Measurements from ENCODE around the gene EIF2A. TPM values are rescaled to one million over a fixed set of nuclear protein-coding genes. Genes with fewer than 3 reads are reported as not detected.

The EIF2A gene
- 73.9 and 74.1 TPM in 2 replicates for total RNA-seq (2021)
- long read RNA-seq, transcript EIF2A-203 (14 exons, 2,198 nt), result major isoform, 353 of 484 reads
- long read RNA-seq, partial matches to known transcripts, result 71 of 484 reads
- long read RNA-seq, other reads (novel, unspliced or antisense), result 56 of 484 reads

DNA sequence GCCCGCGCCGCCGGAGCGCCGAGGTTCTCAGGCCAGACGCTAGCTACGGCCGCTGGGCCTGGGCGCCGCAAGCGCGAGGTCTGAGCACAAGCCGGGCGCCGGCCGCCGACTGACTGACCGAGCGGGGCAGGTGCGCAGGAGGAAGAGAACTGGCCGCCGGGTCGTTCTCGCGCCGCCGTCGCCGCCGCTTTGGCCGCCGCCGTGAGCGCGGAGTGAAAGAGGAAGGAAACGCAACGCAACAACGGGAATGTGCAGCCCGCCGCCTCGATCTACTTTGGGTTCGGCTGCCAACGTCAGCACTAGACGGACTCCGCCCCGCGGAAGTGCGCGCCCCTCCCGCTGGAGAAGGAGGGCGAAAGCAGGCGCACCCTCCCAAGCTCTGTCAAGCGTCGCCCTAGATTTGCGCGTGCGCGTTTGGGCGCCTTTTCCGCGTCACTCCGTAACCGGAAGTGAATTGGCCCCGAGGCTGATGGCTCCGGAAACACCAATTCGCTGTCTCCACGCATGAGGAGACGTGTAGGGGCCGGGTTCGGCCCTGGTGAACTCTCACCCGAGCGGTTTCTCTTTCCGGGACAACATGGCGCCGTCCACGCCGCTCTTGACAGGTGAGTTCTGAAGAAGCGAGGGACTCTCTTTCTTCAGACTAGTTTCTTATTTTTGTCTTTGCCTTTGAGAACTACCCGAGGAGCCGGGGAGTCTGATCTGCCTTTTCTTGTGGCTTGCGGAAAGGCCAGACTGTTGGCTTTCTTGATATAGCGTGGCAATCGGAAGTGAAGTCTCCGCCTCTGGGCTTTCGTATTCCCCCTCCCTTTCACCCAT is at the start of gene EIF2A, which contains the start of gene SERP1:
Gene EIF2A, plus strand, starts transcription at position 562 of the 819 bp plus-strand sequence. Its CDS starts 16 bp downstream, at position 578.
Gene SERP1, minus strand, starts transcription at position 271 of the 819 bp plus-strand sequence. CDS start 361 bp downstream, outside the sequence.
- no peaks in the 10 kb centered on the region for H3K23me2 ChIP-seq (ENCODE audit: insufficient read length, low read depth, low read length, poor library complexity, severe bottlenecking)
- TF ChIP-seq, protein P1, sequence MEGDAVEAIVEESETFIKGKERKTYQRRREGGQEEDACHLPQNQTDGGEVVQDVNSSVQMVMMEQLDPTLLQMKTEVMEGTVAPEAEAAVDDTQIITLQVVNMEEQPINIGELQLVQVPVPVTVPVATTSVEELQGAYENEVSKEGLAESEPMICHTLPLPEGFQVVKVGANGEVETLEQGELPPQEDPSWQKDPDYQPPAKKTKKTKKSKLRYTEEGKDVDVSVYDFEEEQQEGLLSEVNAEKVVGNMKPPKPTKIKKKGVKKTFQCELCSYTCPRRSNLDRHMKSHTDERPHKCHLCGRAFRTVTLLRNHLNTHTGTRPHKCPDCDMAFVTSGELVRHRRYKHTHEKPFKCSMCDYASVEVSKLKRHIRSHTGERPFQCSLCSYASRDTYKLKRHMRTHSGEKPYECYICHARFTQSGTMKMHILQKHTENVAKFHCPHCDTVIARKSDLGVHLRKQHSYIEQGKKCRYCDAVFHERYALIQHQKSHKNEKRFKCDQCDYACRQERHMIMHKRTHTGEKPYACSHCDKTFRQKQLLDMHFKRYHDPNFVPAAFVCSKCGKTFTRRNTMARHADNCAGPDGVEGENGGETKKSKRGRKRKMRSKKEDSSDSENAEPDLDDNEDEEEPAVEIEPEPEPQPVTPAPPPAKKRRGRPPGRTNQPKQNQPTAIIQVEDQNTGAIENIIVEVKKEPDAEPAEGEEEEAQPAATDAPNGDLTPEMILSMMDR (conservative IDR thresholded peaks at IDR 0.05), result no peak

More for the DNA sequence above, at the start of gene EIF2A, which contains the start of gene SERP1:
- H3K79me2 ChIP-seq (ENCODE audit: insufficient read depth, low read length), result peaks cover 19% of the 10 kb centered on the region; the same call in 1 of the 2 replicates
- no peak within 1 kb of the TSS for H3T11ph ChIP-seq (ENCODE audit: low read length)
- no peak within 1 kb of the TSS for H2AK5ac ChIP-seq (ENCODE audit: insufficient read length, low read length)
- no peaks in the 10 kb centered on the region for H3K9me3 ChIP-seq (ENCODE audit: control insufficient read depth, low read depth, low read length)
- WGBS (ENCODE audit: extremely low coverage, insufficient read length, low lambda C conversion rate), result no CpG with 5 or more reads among the region's 86 CpGs
- H3K27ac ChIP-seq (ENCODE audit: insufficient read length, low read depth, low read length), result no peak within 1 kb of the TSS
- Mint-ChIP-seq H3K4me1 (peaks cover 16 to 19% of the 10 kb centered on the region in 2 experiments), H3K36me3 (ENCODE audit: insufficient read depth in 1 of 3, low read depth in 3 of 3) (peaks cover 4 to 25% (median 16%) of the 10 kb centered on the region in 3 experiments; a peak in 6 of 7 replicates), H3K27me3 (ENCODE audit: low read depth) (no peaks in the 10 kb centered on the region; the same call in 1 of the 2 replicates), H3K4me3 (peak within 1 kb of the TSS; percentile 84 to 97), H3K27ac (peak within 1 kb of the TSS; percentile 90 to 98 (median 92)), H3K9me3 (no peaks in the 10 kb centered on the region; a peak in 1 of 5 replicates)
- no peaks in the 10 kb centered on the region for H4K20me1 ChIP-seq (ENCODE audit: control insufficient read depth, insufficient read depth, insufficient read length)
- DNase-seq, result peak; percentile 98
- H3K18ac ChIP-seq (ENCODE audit: insufficient read length, low read depth, low read length), result peak within 1 kb of the TSS; percentile 88
- no peaks in the 10 kb centered on the region for H3K79me1 ChIP-seq (ENCODE audit: insufficient read depth, low read depth, low read length, poor library complexity, severe bottlenecking)
- no peaks in the 10 kb centered on the region for H3K4me1 ChIP-seq (ENCODE audit: insufficient read depth, low read length)
- no peak within 1 kb of the TSS for H3K23ac ChIP-seq (ENCODE audit: insufficient read length, low read depth, low read length)
- H3K9ac ChIP-seq (ENCODE audit: extremely low read depth, insufficient read length, low read length), result peak within 1 kb of the TSS; percentile 90
- H2AFZ ChIP-seq (ENCODE audit: low read length), result no peak within 1 kb of the TSS
- peak within 1 kb of the TSS; percentile 5 for H4K91ac ChIP-seq (ENCODE audit: insufficient read length, low read depth, low read length)
- H3K27me3 ChIP-seq (ENCODE audit: insufficient read depth, low read length), result no peaks in the 10 kb centered on the region
- H2BK5ac ChIP-seq (ENCODE audit: insufficient read length, low read length), result no peak within 1 kb of the TSS
- H4K8ac ChIP-seq (replicated peaks; ENCODE audit: insufficient read length, low read depth, low read length), result no peak within 1 kb of the TSS
- no peak within 1 kb of the TSS for H2BK15ac ChIP-seq (ENCODE audit: low read depth, low read length)
- H3K4me2 ChIP-seq (ENCODE audit: insufficient read depth, insufficient read length, low read length), result peak within 1 kb of the TSS; percentile 86
- no peak within 1 kb of the TSS for H3K56ac ChIP-seq (ENCODE audit: insufficient read length, low read depth, low read length)
- no peak within 1 kb of the TSS for H4K5ac ChIP-seq (ENCODE audit: insufficient read length, low read depth, low read length)
- no peak within 1 kb of the TSS for H2BK12ac ChIP-seq (ENCODE audit: insufficient read length, low read depth, low read length)
- peak within 1 kb of the TSS; percentile 0; the same call in 1 of the 2 replicates for H3K4ac ChIP-seq (ENCODE audit: low read depth, low read length)
- peak within 1 kb of the TSS; percentile 83 for H3K14ac ChIP-seq (ENCODE audit: insufficient read depth, low read length)
- no peak within 1 kb of the TSS for H2BK20ac ChIP-seq (ENCODE audit: low read depth, low read length, poor library complexity, severe bottlenecking)
- no peak within 1 kb of the TSS for H2BK120ac ChIP-seq (ENCODE audit: low read depth, low read length, poor library complexity, severe bottlenecking)

Data from H9 (cell line).